ENCODE results near the gene SMPX.

DNA sequence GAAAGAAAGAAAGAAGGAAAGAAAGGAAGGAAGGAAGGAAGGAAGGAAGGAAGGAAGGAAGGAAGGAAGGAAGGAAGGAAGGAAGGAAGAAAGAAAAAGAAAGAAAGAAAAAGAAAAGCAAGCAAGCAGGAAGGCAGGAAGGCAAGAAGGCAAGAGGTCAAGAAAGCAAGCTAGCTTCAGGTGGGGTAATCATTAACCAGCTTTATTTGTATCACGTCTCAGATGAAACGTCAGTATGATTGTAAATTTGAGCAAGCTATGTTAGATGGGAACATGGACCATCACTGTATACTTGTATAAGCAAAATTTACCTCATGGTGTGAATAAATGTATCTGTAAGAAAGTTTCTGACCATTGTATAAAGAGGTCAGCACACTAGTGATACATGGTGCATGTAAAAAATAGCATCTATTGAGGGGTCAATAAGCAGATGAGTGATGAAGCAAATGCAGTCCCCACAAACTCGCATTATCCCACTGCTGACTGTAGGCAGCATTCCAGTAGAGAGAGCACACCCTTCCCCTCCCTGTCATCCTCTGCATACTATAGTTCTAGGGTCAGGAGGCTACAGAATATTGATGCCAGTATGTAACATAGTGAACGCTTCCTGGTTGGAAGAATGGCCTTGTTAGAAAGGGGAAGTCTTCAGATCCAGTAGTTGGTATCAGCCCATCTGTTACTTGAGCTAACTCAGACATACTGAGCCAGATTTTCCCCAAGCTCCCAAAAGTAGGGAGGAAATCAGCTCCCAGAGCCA, 83.3 kb downstream of the SMPX start:
- TF ChIP-seq, protein P1, sequence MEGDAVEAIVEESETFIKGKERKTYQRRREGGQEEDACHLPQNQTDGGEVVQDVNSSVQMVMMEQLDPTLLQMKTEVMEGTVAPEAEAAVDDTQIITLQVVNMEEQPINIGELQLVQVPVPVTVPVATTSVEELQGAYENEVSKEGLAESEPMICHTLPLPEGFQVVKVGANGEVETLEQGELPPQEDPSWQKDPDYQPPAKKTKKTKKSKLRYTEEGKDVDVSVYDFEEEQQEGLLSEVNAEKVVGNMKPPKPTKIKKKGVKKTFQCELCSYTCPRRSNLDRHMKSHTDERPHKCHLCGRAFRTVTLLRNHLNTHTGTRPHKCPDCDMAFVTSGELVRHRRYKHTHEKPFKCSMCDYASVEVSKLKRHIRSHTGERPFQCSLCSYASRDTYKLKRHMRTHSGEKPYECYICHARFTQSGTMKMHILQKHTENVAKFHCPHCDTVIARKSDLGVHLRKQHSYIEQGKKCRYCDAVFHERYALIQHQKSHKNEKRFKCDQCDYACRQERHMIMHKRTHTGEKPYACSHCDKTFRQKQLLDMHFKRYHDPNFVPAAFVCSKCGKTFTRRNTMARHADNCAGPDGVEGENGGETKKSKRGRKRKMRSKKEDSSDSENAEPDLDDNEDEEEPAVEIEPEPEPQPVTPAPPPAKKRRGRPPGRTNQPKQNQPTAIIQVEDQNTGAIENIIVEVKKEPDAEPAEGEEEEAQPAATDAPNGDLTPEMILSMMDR (IDR thresholded peaks at IDR 0.05) = no peak
- no peak for TF ChIP-seq POLR2A (IDR thresholded peaks at IDR 0.05)
